AG04450 (cell line): ENCODE results near the gene C5. TPM values are rescaled to one million over a fixed set of nuclear protein-coding genes. Genes with fewer than 3 reads are reported as not detected.

Experiments
- CTCF ChIA-PET: fragments of 300-600, 350-600 bp; formaldehyde crosslinking; extraction: SDS; loops from one replicate; lab custom pipeline; 2022; ENCODE audit warnings: antibody characterized with exemption, inconsistent platforms; lab: Charles Lee
- POLR2A ChIA-PET: fragments of 350-600 bp; formaldehyde crosslinking; extraction: SDS; loops from one replicate; lab custom pipeline; 2021; ENCODE audit warnings: antibody characterized with exemption, inconsistent platforms; lab: Yijun Ruan, JAX
- DNase-seq: peaks from one replicate; pipeline ENCODE4 v3.0.0-alpha.2; 2011; ENCODE audit warnings: low read depth, low spot score
- H3K27ac ChIP-seq: one replicate; pipeline ENCODE4 v1.5.1; 2012; ENCODE audit warnings: low read depth, low read length, control low read depth
- H3K27me3 ChIP-seq: one replicate; pipeline ENCODE4 v1.6.0; 2012; ENCODE audit warnings: low read length; ENCODE audit not compliant: control insufficient read depth, insufficient read depth
- H3K4me3 ChIP-seq: 2 replicates; pipeline ENCODE4 v1.5.1; 2011; ENCODE audit warnings: mild to moderate bottlenecking, low read depth, low read length, control low read depth
- H3K9me3 ChIP-seq: 2 replicates; pipeline ENCODE4 v1.5.1; 2012; ENCODE audit warnings: low read length; ENCODE audit not compliant: control insufficient read depth, insufficient read depth
- polyA plus RNA-seq: library from polyadenylated mRNA; depleted of rRNA; stranded (reverse); fragments of >200 nt; gene quantifications from 2 replicates; pipeline ENCODE4 v1.2.3, GENCODE V29; 2011
- TF ChIP-seq, protein P1 (sequence below): IDR thresholded peaks from 2 replicates; pipeline ENCODE4 v1.5.1; 2011; ENCODE audit warnings: low read depth, low read length, control low read depth, inconsistent platforms

C5 gene
- polyA plus RNA-seq, 1 experiment = 2.2 TPM

GRCh38 chr9:121073038-121073437 is 23.0 kb upstream of the C5 start:
- TF ChIP-seq, protein P1, sequence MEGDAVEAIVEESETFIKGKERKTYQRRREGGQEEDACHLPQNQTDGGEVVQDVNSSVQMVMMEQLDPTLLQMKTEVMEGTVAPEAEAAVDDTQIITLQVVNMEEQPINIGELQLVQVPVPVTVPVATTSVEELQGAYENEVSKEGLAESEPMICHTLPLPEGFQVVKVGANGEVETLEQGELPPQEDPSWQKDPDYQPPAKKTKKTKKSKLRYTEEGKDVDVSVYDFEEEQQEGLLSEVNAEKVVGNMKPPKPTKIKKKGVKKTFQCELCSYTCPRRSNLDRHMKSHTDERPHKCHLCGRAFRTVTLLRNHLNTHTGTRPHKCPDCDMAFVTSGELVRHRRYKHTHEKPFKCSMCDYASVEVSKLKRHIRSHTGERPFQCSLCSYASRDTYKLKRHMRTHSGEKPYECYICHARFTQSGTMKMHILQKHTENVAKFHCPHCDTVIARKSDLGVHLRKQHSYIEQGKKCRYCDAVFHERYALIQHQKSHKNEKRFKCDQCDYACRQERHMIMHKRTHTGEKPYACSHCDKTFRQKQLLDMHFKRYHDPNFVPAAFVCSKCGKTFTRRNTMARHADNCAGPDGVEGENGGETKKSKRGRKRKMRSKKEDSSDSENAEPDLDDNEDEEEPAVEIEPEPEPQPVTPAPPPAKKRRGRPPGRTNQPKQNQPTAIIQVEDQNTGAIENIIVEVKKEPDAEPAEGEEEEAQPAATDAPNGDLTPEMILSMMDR = no peak
- Histone ChIP-seq H3K4me3 (no peak overlapping the region), H3K27me3 (no peaks in the 10 kb centered on the region), H3K9me3 (no peaks in the 10 kb centered on the region; the same call in 1 of the 2 replicates), H3K27ac (peak overlapping the region; percentile 34)
- ChIA-PET CTCF (interaction anchor here (0.6 to 3.5 kb wide), 14 partner anchors 8 to 605 kb away, joined by 3 to 42 read pairs (median 4); no protein-coding TSS in a partner anchor), POLR2A (interaction anchor here (1.1 kb wide), 1 partner anchor 325 kb away, joined by 4 read pairs; no protein-coding TSS in a partner anchor)
- DNase-seq = no peak

GRCh38 chr9:121071756-121072421 is 21.8 kb upstream of the C5 start:
- Histone ChIP-seq H3K9me3 (no peaks in the 10 kb centered on the region; the same call in 1 of the 2 replicates), H3K27me3 (no peaks in the 10 kb centered on the region), H3K4me3 (peak overlapping the region; percentile 56), H3K27ac (peak overlapping the region; percentile 39)
- DNase-seq = no peak
- POLR2A ChIA-PET = no interaction called here
- CTCF ChIA-PET = interaction anchor here (0.5 to 3.5 kb wide), 20 partner anchors 10 to 452 kb away, joined by 3 to 42 read pairs (median 4); no protein-coding TSS in a partner anchor
- TF ChIP-seq, protein P1 = peak; percentile 44

DNA sequence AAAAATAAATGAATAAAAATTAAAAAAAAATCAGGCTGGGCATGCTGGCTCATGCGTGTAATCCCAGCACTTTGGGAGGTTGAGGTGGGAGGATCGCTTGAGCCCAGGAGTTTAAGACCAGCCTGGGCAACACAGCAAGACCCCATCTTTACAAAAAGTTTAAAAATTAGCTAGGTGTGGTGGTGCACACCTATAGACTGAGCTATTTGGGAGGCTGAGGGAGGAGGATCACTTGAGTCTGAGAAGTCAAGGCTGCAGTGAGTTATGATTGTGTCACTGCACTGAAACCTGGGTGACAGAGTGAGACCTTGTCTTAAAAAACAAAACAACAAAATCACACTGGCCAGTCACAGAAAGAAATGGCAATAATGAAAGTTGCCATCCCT is 21.3 kb upstream of the C5 start:
- TF ChIP-seq, protein P1 = no peak
- peak overlapping the region; percentile 56 for H3K4me3 ChIP-seq
- no peaks in the 10 kb centered on the region for H3K27me3 ChIP-seq
- H3K9me3 ChIP-seq = no peaks in the 10 kb centered on the region; the same call in 1 of the 2 replicates
- ChIA-PET POLR2A (no interaction called here), CTCF (interaction anchor here (0.5 to 3.5 kb wide), 15 partner anchors 9 to 449 kb away, joined by 3 to 42 read pairs (median 5); no protein-coding TSS in a partner anchor)
- peak overlapping the region; percentile 21 for H3K27ac ChIP-seq
- no peak for DNase-seq

GRCh38 chr9:121069396-121069795 is 19.3 kb upstream of the C5 start:
- Histone ChIP-seq H3K27me3 (no peaks in the 10 kb centered on the region), H3K4me3 (no peak overlapping the region), H3K27ac (no peak overlapping the region), H3K9me3 (no peaks in the 10 kb centered on the region; the same call in 1 of the 2 replicates)
- ChIA-PET POLR2A (no interaction called here), CTCF (interaction anchor here (2.2 kb wide), 1 partner anchor 9 kb away, joined by 11 read pairs; no protein-coding TSS in a partner anchor)
- DNase-seq = no peak
- TF ChIP-seq, protein P1 = no peak

- Histone ChIP-seq H3K9me3 (no peaks in the 10 kb centered on the region), H3K27ac (no peak overlapping the region), H3K4me3 (no peak overlapping the region), H3K27me3 (no peaks in the 10 kb centered on the region)
- TF ChIP-seq, protein P1 = no peak
- DNase-seq = no peak
- POLR2A ChIA-PET = no interaction called here
- CTCF ChIA-PET = interaction anchor here (0.6 to 2.2 kb wide), 3 partner anchors 8 to 83 kb away, joined by 3 to 11 read pairs (median 4); no protein-coding TSS in a partner anchor
These were observed 17.6 kb upstream of the C5 start for GRCh38 chr9:121067640-121068039.
